ENCODE measurements around the gene UXT. TPM values are rescaled to one million over a fixed set of nuclear protein-coding genes. Genes with fewer than 3 reads are reported as not detected.

UXT gene
- total and polyA plus RNA-seq, 7 donors: 67.8 to 172 (median 87.1) TPM

- Histone ChIP-seq H3K4me1 (peaks cover 8% of the 10 kb centered on the region), H3K36me3 (ENCODE audit: insufficient read depth in 1 of 2, low read depth in 1 of 2) (peaks cover 3 to 28% of the 10 kb centered on the region in 2 donors), H3K4me3 (peak overlapping the region; percentile 72), H3K9me3 (no peaks in the 10 kb centered on the region), H3K27ac (peak overlapping the region; percentile 87), H3K27me3 (ENCODE audit: insufficient read depth in 3 of 3, low read length in 2 of 3) (no peaks in the 10 kb centered on the region)
- no peak for ATAC-seq
- TF ChIP-seq CTCF (IDR thresholded peaks at IDR 0.05): no peak
- 1 to 37% (median 3%) methylated on average over 11 of the region's 11 CpGs for WGBS, 3 donors
- DNase-seq: no peak
- intact Hi-C loops (cut with DNase I): loop anchor here in 1 of 2 donors (10.0 kb wide), 1 partner anchor 505 kb away; the partner anchor contains the start of genes NDUFB11 and RBM10
Observed at GRCh38 chrX:47649781-47650163, 9.2 kb downstream of the UXT start.

- H3K36me3 ChIP-seq (ENCODE audit: insufficient read depth in 1 of 2, low read depth in 1 of 2): peaks cover 3 to 28% of the 10 kb centered on the region in 2 donors
- H3K4me1 ChIP-seq: peaks cover 8% of the 10 kb centered on the region
- no peaks in the 10 kb centered on the region for H3K9me3 ChIP-seq
- no peak for TF ChIP-seq CTCF (IDR thresholded peaks at IDR 0.05)
- no peaks in the 10 kb centered on the region for H3K27me3 ChIP-seq (ENCODE audit: insufficient read depth in 3 of 3, low read length in 2 of 3)
- H3K27ac ChIP-seq: no peak overlapping the region
- ATAC-seq: no peak
- no peak for DNase-seq
- intact Hi-C loops (cut with DNase I): no loop called here
- peak overlapping the region; percentile 72 for H3K4me3 ChIP-seq
- WGBS, 3 donors: 11 to 33% (median 17%) methylated on average over 8 of the region's 8 CpGs
Observed at GRCh38 chrX:47649271-47649670, 9.7 kb downstream of the UXT start.

GRCh38 chrX:47648376-47648775, 10.6 kb downstream of the UXT start:
- H3K36me3 ChIP-seq (ENCODE audit: insufficient read depth in 1 of 2, low read depth in 1 of 2): peaks cover 3 to 21% of the 10 kb centered on the region in 2 donors
- WGBS, 3 donors: 75 to 85% (median 84%) methylated on average over 2 of the region's 2 CpGs
- no peak for TF ChIP-seq CTCF (IDR thresholded peaks at IDR 0.05)
- no peaks in the 10 kb centered on the region for H3K9me3 ChIP-seq
- no peaks in the 10 kb centered on the region for H3K27me3 ChIP-seq (ENCODE audit: insufficient read depth in 3 of 3, low read length in 2 of 3)
- H3K4me3 ChIP-seq: no peak overlapping the region
- no peak overlapping the region for H3K27ac ChIP-seq
- no peak for DNase-seq
- H3K4me1 ChIP-seq: peaks cover 8% of the 10 kb centered on the region
- no peak for ATAC-seq
- intact Hi-C loops (cut with DNase I): no loop called here

- Histone ChIP-seq H3K36me3 (ENCODE audit: insufficient read depth in 1 of 2, low read depth in 1 of 2) (peaks cover 0 to 12% of the 10 kb centered on the region in 2 donors), H3K9me3 (no peaks in the 10 kb centered on the region), H3K27ac (no peak overlapping the region), H3K27me3 (ENCODE audit: insufficient read depth in 3 of 3, low read length in 2 of 3) (no peaks in the 10 kb centered on the region), H3K4me1 (peaks cover 7% of the 10 kb centered on the region), H3K4me3 (no peak overlapping the region)
- ATAC-seq (no peak), DNase-seq (no peak)
- 71 to 80% (median 78%) methylated on average over 6 of the region's 6 CpGs for WGBS, 3 donors
- intact Hi-C loops (cut with DNase I): no loop called here
- no peak for TF ChIP-seq CTCF (IDR thresholded peaks at IDR 0.05)
Observed at GRCh38 chrX:47646636-47647035, 12.3 kb downstream of the UXT start.

GRCh38 chrX:47645530-47645929, 13.4 kb downstream of the UXT start:
- no peak overlapping the region for H3K4me3 ChIP-seq
- TF ChIP-seq CTCF (IDR thresholded peaks at IDR 0.05): no peak
- H3K27me3 ChIP-seq (ENCODE audit: insufficient read depth in 3 of 3, low read length in 2 of 3): no peaks in the 10 kb centered on the region
- H3K36me3 ChIP-seq (ENCODE audit: insufficient read depth in 1 of 2, low read depth in 1 of 2): peaks cover 0 to 21% of the 10 kb centered on the region in 2 donors
- WGBS, 3 donors: 75 to 80% (median 77%) methylated on average over 7 to 10 of the region's 10 CpGs
- H3K4me1 ChIP-seq: peaks cover 4% of the 10 kb centered on the region
- intact Hi-C loops (cut with DNase I): loop anchor here in 1 of 2 donors (2.0 kb wide), 1 partner anchor 81 kb away; no protein-coding TSS in a partner anchor
- no peak for ATAC-seq
- DNase-seq: no peak
- no peak overlapping the region for H3K27ac ChIP-seq
- no peaks in the 10 kb centered on the region for H3K9me3 ChIP-seq

Measured in psoas muscle (tissue), 8 donors.